HepG2 (cell line): Measurements from ENCODE around the gene KRT1. TPM values are rescaled to one million over a fixed set of nuclear protein-coding genes. Genes with fewer than 3 reads are reported as not detected.

ENCODE experiments used
- ATAC-seq: fragments of 200-7000 bp; cut with Tn5 transposase; 3 replicates; pipeline ENCODE4 v1.9.1; 2020; ENCODE audit warnings: mild to moderate bottlenecking, moderate library complexity
- BruUV-seq: library from RNA; stranded (reverse); fragments of 400-500 nt; replicated peaks from 2 replicates; lab custom pipeline; 2021; lab: Mats Ljungman, UMichigan
- CTCF ChIA-PET: fragments of 300-600 bp; formaldehyde crosslinking; extraction: SDS; loops from one replicate; lab custom pipeline; 2021; ENCODE audit warnings: low total read pairs, inconsistent platforms, low intra/inter-chr PET ratio; lab: Yijun Ruan, JAX
- POLR2A ChIA-PET: fragments of 350-600 bp; sonication (Branson Sonifier 250); formaldehyde crosslinking; loops from one replicate; lab custom pipeline; 2020; ENCODE audit warnings: antibody characterized with exemption, inconsistent platforms; lab: Yijun Ruan, JAX
- DNase-seq: peaks from one replicate; pipeline ENCODE4 v3.0.0-alpha.2; 2015; ENCODE audit warnings: low spot score
- FAIRE-seq: peaks from 3 replicates; lab custom pipeline; 2011; peaks lifted over from hg19 to GRCh38; lab: Jason Lieb, UNC
- H2AFZ ChIP-seq: one replicate; pipeline ENCODE4 v1.6.1; 2011; ENCODE audit warnings: low read length, inconsistent platforms
- H3K27ac ChIP-seq: fragments of 300-600 bp; 3 replicates; pipeline ENCODE4 v1.8.0; 2011; ENCODE audit warnings: mixed run types, mild to moderate bottlenecking, mixed read lengths, low read length, inconsistent platforms; ENCODE audit not compliant: insufficient read depth; ENCODE audit errors: extremely low read length
- H3K27me3 ChIP-seq, 2 experiments: fragments of 200-600 bp in 1 of 2; 2 replicates in 1 of 2; 3 replicates in 1 of 2; pipeline versions ENCODE4 v1.6.0 to v1.8.0; 2011; ENCODE audit warnings: low read length in 2 of 2, mild to moderate bottlenecking in 2 of 2, moderate library complexity in 2 of 2, inconsistent platforms in 1 of 2; ENCODE audit not compliant: insufficient read depth in 2 of 2, control insufficient read depth in 1 of 2
- H3K36me3 ChIP-seq, 2 experiments: fragments of 200-600 bp in 1 of 2; replicated peaks in 1 of 2; 2 replicates in 1 of 2; 3 replicates in 1 of 2; pipeline versions ENCODE4 v1.5.1 to v1.8.0; 2011; ENCODE audit warnings: low read length in 2 of 2, inconsistent platforms in 1 of 2; ENCODE audit not compliant: insufficient read depth in 2 of 2, control insufficient read depth in 1 of 2
- H3K4me1 ChIP-seq: 2 replicates; pipeline ENCODE4 v1.5.1; 2012; ENCODE audit warnings: low read length, inconsistent platforms; ENCODE audit not compliant: insufficient read depth
- H3K4me2 ChIP-seq: 2 replicates; pipeline ENCODE4 v1.6.0; 2011; ENCODE audit warnings: low read depth, low read length, inconsistent platforms
- H3K4me3 ChIP-seq, 3 experiments: fragments of 200-600 bp in 1 of 3; sonication (generic), shearing (Covaris generic) in 1 of 3; replicated peaks in 1 of 3; 2 replicates each; pipeline ENCODE4 v1.5.1; 2011 to 2016; ENCODE audit warnings: low read length in 3 of 3, inconsistent platforms in 2 of 3, low read depth in 2 of 3, mild to moderate bottlenecking in 2 of 3, control low read depth in 1 of 3, mixed read lengths in 1 of 3; ENCODE audit not compliant: insufficient read depth in 1 of 3
- H3K79me2 ChIP-seq: one replicate; pipeline ENCODE4 v1.6.1; 2011; ENCODE audit warnings: low read length, inconsistent platforms; ENCODE audit not compliant: insufficient read depth
- H3K9ac ChIP-seq: 2 replicates; pipeline ENCODE4 v1.6.0; 2011; ENCODE audit warnings: mild to moderate bottlenecking, low read depth, low read length, inconsistent platforms; ENCODE audit not compliant: insufficient read depth
- H3K9me3 ChIP-seq: 2 replicates; pipeline ENCODE4 v1.5.1; 2012; ENCODE audit warnings: mild to moderate bottlenecking, low read length
- H4K20me1 ChIP-seq: 2 replicates; pipeline ENCODE4 v1.6.0; 2011; ENCODE audit warnings: inconsistent platforms, mild to moderate bottlenecking, low read length, moderate library complexity; ENCODE audit not compliant: insufficient read depth
- BCL3 ChIP-seq: sonication (generic); formaldehyde crosslinking; IDR thresholded peaks from 2 replicates; pipeline ENCODE4 v1.5.1; 2020; ENCODE audit warnings: mild to moderate bottlenecking, missing genetic modification reagents, moderate library complexity
- NCOA5 ChIP-seq: sonication (generic); formaldehyde crosslinking; IDR thresholded peaks from 2 replicates; pipeline ENCODE4 v1.4.0; 2020; ENCODE audit warnings: missing genetic modification reagents
- NFAT5 ChIP-seq: sonication (generic); formaldehyde crosslinking; IDR thresholded peaks from 2 replicates; pipeline ENCODE4 v1.4.0; 2020; ENCODE audit warnings: missing genetic modification reagents
- PAF1 ChIP-seq: IDR thresholded peaks from 2 replicates; pipeline ENCODE4 v1.6.1; 2016; ENCODE audit warnings: missing genetic modification reagents, missing compliant biosample characterization
- RXRB ChIP-seq: IDR thresholded peaks from 2 replicates; pipeline ENCODE4 v1.6.1; 2016; ENCODE audit warnings: borderline replicate concordance, missing genetic modification reagents, missing compliant biosample characterization
- TMF1 ChIP-seq: sonication (generic); formaldehyde crosslinking; IDR thresholded peaks from 2 replicates; pipeline ENCODE4 v1.8.1; 2022; ENCODE audit warnings: low read depth, missing genetic modification reagents
- ZBTB3 ChIP-seq: sonication (generic); formaldehyde crosslinking; IDR thresholded peaks from 2 replicates; pipeline ENCODE4 v1.4.0; 2020; ENCODE audit warnings: low read depth, mild to moderate bottlenecking, moderate library complexity, missing genetic modification reagents, borderline replicate concordance
- ZNF652 ChIP-seq: IDR thresholded peaks from 2 replicates; pipeline ENCODE4 v1.6.1; 2016; ENCODE audit warnings: low read depth, borderline replicate concordance
- WGBS: methylation state at CpG from one replicate; pipeline ENCODE4 v1.1.6; 2017; ENCODE audit warnings: low lambda C conversion rate; 5-methylcytosine and 5-hydroxymethylcytosine counted together
- in situ Hi-C: cut with HindIII; loops from 2 replicates; pipeline ENCODE4 v1.10.0; 2017; ENCODE audit warnings: low pct_unique_long_range_greater_than_20kb; ENCODE audit not compliant: extremely low pct_ligation_motif_present
- intact Hi-C: fragments of 100-400 bp; cut with micrococcal nuclease; formaldehyde crosslinking; loops from one replicate; pipeline ENCODE4 v1.10.0; 2022; ENCODE audit not compliant: unreplicated experiment
- polyA plus RNA-seq, 8 experiments: library from polyadenylated mRNA; depleted of rRNA in 3 of 8; stranded (reverse) in 7 of 8; unstranded in 1 of 8; fragments of >200 nt; fragmentation: Illumina TruSeq in 4 of 8; extraction: Trizol in 4 of 8; gene quantifications; 2 replicates each; pipeline versions ENCODE4 v1.2.1 to v1.2.3, GENCODE V29; 2011 to 2016; ENCODE audit warnings: low read depth in 4 of 8, missing spikeins in 1 of 8, mixed read lengths in 1 of 8; ENCODE audit not compliant: insufficient read depth in 1 of 8
- total RNA-seq, 5 experiments: library from RNA; depleted of rRNA; stranded (reverse); fragments of >200 nt; fragmentation: Illumina TruSeq; extraction: Trizol; gene quantifications; 2 replicates each; pipeline ENCODE4 v1.2.3, GENCODE V29; 2016; ENCODE audit warnings: low read depth in 1 of 5
- TF ChIP-seq, protein P1 (sequence below): sonication (generic); formaldehyde crosslinking; IDR thresholded peaks from 2 replicates; pipeline ENCODE4 v1.9.0; 2022; ENCODE audit warnings: low read depth, missing genetic modification reagents
- TF ChIP-seq, protein P2 (sequence below): sonication (generic); formaldehyde crosslinking; IDR thresholded peaks from 2 replicates; pipeline ENCODE4 v1.9.0; 2021; ENCODE audit warnings: missing genetic modification reagents, mild to moderate bottlenecking, borderline replicate concordance

The KRT1 gene
- total and polyA plus RNA-seq, 2 of the 13 experiments (the other 11 are each of a cell fraction or from before 2014, with no cell fraction given), result not detected

DNA sequence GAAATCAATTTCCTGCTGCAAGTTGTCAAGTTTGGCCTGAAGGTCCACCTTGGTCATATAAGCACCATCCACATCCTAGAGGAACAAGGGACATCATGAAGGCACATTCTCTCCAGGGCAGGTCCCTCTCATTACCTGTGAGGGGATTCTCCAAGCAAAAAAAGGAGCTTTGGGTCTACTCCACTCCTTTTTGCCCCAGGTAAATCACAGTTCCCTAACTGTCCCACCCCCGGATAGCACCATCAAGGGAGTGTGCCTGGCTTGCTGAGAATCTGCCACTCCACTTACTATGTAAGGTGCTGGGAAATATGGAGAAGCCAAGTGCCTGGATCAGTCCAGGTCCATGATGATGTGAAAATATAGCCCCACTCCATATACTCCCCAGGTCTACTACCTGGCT lies 2.5 kb downstream of the KRT1 start:
- CTCF ChIA-PET, result no interaction called here
- ATAC-seq, result no peak
- H4K20me1 ChIP-seq, result no peaks in the 10 kb centered on the region
- in situ Hi-C loops, result loop anchor here (25.0 kb wide), 1 partner anchor 310 kb away; no protein-coding TSS in a partner anchor
- no TSS peak for BruUV-seq
- no peaks in the 10 kb centered on the region for H3K4me1 ChIP-seq
- H3K9me3 ChIP-seq, result no peaks in the 10 kb centered on the region
- H3K27me3 ChIP-seq, result peaks cover 0 to 29% of the 10 kb centered on the region in 2 experiments; a peak in 2 of 5 replicates
- intact Hi-C loops, result no loop called here
- no peak overlapping the region for H2AFZ ChIP-seq
- POLR2A ChIA-PET, result no interaction called here
- DNase-seq, result no peak
- no peak overlapping the region for H3K9ac ChIP-seq
- no peak overlapping the region for H3K4me2 ChIP-seq
- TF ChIP-seq, protein P1, sequence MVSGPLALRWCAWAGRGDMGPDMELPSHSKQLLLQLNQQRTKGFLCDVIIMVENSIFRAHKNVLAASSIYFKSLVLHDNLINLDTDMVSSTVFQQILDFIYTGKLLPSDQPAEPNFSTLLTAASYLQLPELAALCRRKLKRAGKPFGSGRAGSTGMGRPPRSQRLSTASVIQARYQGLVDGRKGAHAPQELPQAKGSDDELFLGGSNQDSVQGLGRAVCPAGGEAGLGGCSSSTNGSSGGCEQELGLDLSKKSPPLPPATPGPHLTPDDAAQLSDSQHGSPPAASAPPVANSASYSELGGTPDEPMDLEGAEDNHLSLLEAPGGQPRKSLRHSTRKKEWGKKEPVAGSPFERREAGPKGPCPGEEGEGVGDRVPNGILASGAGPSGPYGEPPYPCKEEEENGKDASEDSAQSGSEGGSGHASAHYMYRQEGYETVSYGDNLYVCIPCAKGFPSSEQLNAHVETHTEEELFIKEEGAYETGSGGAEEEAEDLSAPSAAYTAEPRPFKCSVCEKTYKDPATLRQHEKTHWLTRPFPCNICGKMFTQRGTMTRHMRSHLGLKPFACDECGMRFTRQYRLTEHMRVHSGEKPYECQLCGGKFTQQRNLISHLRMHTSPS (CRISPR knock-in tag), result no peak
- no peak for TF ChIP-seq BCL3 (CRISPR knock-in tag)
- no peak for TF ChIP-seq ZBTB3 (CRISPR knock-in tag)
- no peak for TF ChIP-seq NCOA5 (CRISPR knock-in tag)
- TF ChIP-seq RXRB (CRISPR knock-in tag), result no peak
- no peak for TF ChIP-seq TMF1 (CRISPR knock-in tag)
- no peak for TF ChIP-seq PAF1 (CRISPR knock-in tag)
- TF ChIP-seq NFAT5, result no peak
- no peak for TF ChIP-seq ZNF652 (CRISPR knock-in tag)
- TF ChIP-seq, protein P2, sequence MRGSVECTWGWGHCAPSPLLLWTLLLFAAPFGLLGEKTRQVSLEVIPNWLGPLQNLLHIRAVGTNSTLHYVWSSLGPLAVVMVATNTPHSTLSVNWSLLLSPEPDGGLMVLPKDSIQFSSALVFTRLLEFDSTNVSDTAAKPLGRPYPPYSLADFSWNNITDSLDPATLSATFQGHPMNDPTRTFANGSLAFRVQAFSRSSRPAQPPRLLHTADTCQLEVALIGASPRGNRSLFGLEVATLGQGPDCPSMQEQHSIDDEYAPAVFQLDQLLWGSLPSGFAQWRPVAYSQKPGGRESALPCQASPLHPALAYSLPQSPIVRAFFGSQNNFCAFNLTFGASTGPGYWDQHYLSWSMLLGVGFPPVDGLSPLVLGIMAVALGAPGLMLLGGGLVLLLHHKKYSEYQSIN, result no peak
- no peaks in the 10 kb centered on the region for H3K79me2 ChIP-seq
- FAIRE-seq, result no peak
- H3K4me3 ChIP-seq, result no peak overlapping the region
- WGBS, result 0% methylated on average over 1 of the region's 1 CpG
- no peak overlapping the region for H3K27ac ChIP-seq
- H3K36me3 ChIP-seq, result no peaks in the 10 kb centered on the region
